Neural cell (in vitro differentiated cells): Measurements from ENCODE around the gene HPS4. TPM values are rescaled to one million over a fixed set of nuclear protein-coding genes. Genes with fewer than 3 reads are reported as not detected.

Source experiments
- H2AFZ ChIP-seq: fragments of 200-600, 300-800 bp; sonication (generic), shearing (Covaris generic); 2 replicates; pipeline ENCODE4 v1.6.0; 2014; ENCODE audit warnings: low read depth, mild to moderate bottlenecking, antibody characterized with exemption, low read length, moderate library complexity
- H3F3A ChIP-seq: fragments of 200-600 bp; shearing (Covaris generic); 2 replicates; pipeline ENCODE4 v1.6.1; 2016; ENCODE audit warnings: mild to moderate bottlenecking, moderate library complexity, mixed read lengths, antibody characterized with exemption, low read length; ENCODE audit not compliant: insufficient read depth, poor library complexity, severe bottlenecking
- H3K27ac ChIP-seq: fragments of 200-600, 300-800 bp; sonication (generic), shearing (Covaris generic); 2 replicates; pipeline ENCODE4 v1.5.1; 2014; ENCODE audit warnings: mild to moderate bottlenecking, low read length, moderate library complexity
- H3K27me3 ChIP-seq: fragments of 300-800, 200-600 bp; sonication (generic), shearing (Covaris generic); 2 replicates; pipeline ENCODE4 v1.6.0; 2014; ENCODE audit warnings: mild to moderate bottlenecking, low read depth, low read length, moderate library complexity; ENCODE audit not compliant: insufficient read depth
- H3K36me3 ChIP-seq: fragments of 300-800, 200-600 bp; sonication (generic), shearing (Covaris generic); 2 replicates; pipeline ENCODE4 v1.5.1; 2014; ENCODE audit warnings: mild to moderate bottlenecking, antibody characterized with exemption, low read length, moderate library complexity; ENCODE audit not compliant: insufficient read depth
- H3K4me2 ChIP-seq: fragments of 300-800, 200-600 bp; sonication (generic), shearing (Covaris generic); 2 replicates; pipeline ENCODE4 v1.6.0; 2014; ENCODE audit warnings: mild to moderate bottlenecking, low read length
- H3K4me3 ChIP-seq: fragments of 300-800, 200-600 bp; sonication (generic), shearing (Covaris generic); 2 replicates; pipeline ENCODE4 v1.5.1; 2014; ENCODE audit warnings: mild to moderate bottlenecking, low read length, moderate library complexity
- H3K79me2 ChIP-seq: fragments of 200-600 bp; shearing (Covaris generic); replicated peaks from 2 replicates; pipeline ENCODE4 v1.6.0; 2014; ENCODE audit warnings: mild to moderate bottlenecking, low read length, moderate library complexity; ENCODE audit not compliant: insufficient read depth
- H3K9ac ChIP-seq: fragments of 300-800, 200-600 bp; sonication (generic), shearing (Covaris generic); 2 replicates; pipeline ENCODE4 v1.6.1; 2016; ENCODE audit warnings: mild to moderate bottlenecking, low read length, mixed read lengths
- H3K9me2 ChIP-seq: fragments of 200-600 bp; shearing (Covaris generic); 2 replicates; pipeline ENCODE4 v1.6.1; 2016; ENCODE audit warnings: mild to moderate bottlenecking, low read length, mixed read lengths; ENCODE audit not compliant: insufficient read depth
- H3K9me3 ChIP-seq: fragments of 200-600, 300-800 bp; sonication (generic), shearing (Covaris generic); 2 replicates; pipeline ENCODE4 v1.6.1; 2016; ENCODE audit warnings: mild to moderate bottlenecking, mixed run types, low read length, moderate library complexity, mixed read lengths
- H4K20me1 ChIP-seq: fragments of 200-600 bp; shearing (Covaris generic); 2 replicates; pipeline ENCODE4 v1.6.1; 2016; ENCODE audit warnings: mild to moderate bottlenecking, mixed run types; ENCODE audit not compliant: insufficient read depth
- CTCF ChIP-seq: fragments of 450-650 bp; IDR thresholded peaks from 2 replicates; pipeline ENCODE4 v1.5.1; 2014; ENCODE audit warnings: antibody characterized with exemption, mild to moderate bottlenecking, moderate library complexity; ENCODE audit not compliant: poor library complexity, severe bottlenecking
- EP300 ChIP-seq: fragments of 450-650 bp; conservative IDR thresholded peaks from 2 replicates; pipeline ENCODE4 v1.6.1; 2014; ENCODE audit warnings: antibody characterized with exemption, mild to moderate bottlenecking, moderate library complexity; ENCODE audit not compliant: poor library complexity, severe bottlenecking
- EZH2 ChIP-seq: fragments of 200-600, 300-800 bp; shearing (Covaris generic), sonication (generic); IDR thresholded peaks from 2 replicates; pipeline ENCODE4 v1.6.1; 2014; ENCODE audit warnings: antibody characterized with exemption, low read length, borderline replicate concordance, mild to moderate bottlenecking; ENCODE audit not compliant: insufficient read depth, poor library complexity, severe bottlenecking
- MXI1 ChIP-seq: fragments of 450-650 bp; conservative IDR thresholded peaks from 2 replicates; pipeline ENCODE4 v1.6.1; 2014; ENCODE audit warnings: antibody characterized with exemption, mild to moderate bottlenecking; ENCODE audit not compliant: poor library complexity, severe bottlenecking
- POLR2AphosphoS5 ChIP-seq: IDR thresholded peaks from 2 replicates; pipeline ENCODE4 v1.6.1; 2012
- RAD21 ChIP-seq: fragments of 450-650 bp; conservative IDR thresholded peaks from 2 replicates; pipeline ENCODE4 v1.6.1; 2014; ENCODE audit warnings: antibody characterized with exemption, mild to moderate bottlenecking, moderate library complexity
- SMC3 ChIP-seq: fragments of 450-650 bp; conservative IDR thresholded peaks from 2 replicates; pipeline ENCODE4 v1.6.1; 2014; ENCODE audit warnings: antibody characterized with exemption, mild to moderate bottlenecking, moderate library complexity; ENCODE audit not compliant: poor library complexity
- TAF1 ChIP-seq: IDR thresholded peaks from 2 replicates; pipeline ENCODE4 v1.6.1; 2012; ENCODE audit warnings: low read depth
- polyA plus RNA-seq: library from polyadenylated mRNA; depleted of rRNA; stranded (reverse); fragments of >200 nt; gene quantifications from 2 replicates; pipeline ENCODE4 v1.2.3, GENCODE V29; 2014
- TF ChIP-seq, protein P1 (sequence below): IDR thresholded peaks from 2 replicates; pipeline ENCODE4 v1.6.1; 2012; ENCODE audit warnings: borderline replicate concordance

The HPS4 gene
- polyA plus RNA-seq, 1 donor from 2014 or later = 54.1 TPM

DNA sequence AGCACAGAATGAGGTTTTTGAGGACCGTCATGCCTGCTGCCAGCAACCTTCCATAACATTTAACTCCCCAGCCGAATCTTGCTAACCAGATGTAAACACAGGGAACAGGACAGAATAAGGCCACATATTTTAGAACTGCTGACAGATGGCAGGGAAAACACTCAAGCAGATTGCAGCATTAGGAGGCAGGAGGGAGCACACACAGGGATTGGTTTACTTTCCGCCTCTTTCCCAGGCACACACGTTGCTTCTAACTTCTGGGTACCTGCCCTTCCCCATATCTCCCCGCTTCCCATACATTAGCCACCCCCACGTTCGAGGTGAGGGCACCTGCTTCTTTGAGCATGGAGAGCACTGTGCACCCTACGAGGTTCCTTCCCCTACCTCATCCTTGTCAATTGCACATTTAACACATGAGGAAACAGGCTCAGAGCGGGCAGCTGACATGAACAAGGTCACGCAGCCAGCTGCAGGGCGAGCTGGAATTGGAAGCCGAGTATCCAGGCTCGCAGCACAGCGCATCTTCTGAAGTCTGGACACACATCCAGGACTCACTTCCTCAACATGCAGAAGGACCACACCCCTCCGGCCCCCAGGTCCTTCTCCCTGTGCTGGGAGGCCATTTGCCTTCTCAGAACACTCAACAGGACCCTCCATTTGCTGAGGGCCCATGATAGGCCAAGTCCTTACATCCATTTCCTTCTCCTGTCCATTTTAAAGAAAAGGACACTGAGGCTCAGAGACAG, 35.8 kb downstream of the HPS4 start:
- Histone ChIP-seq H3K9me3 (no peaks in the 10 kb centered on the region), H2AFZ (no peak overlapping the region), H3K27me3 (no peaks in the 10 kb centered on the region), H3K9ac (no peak overlapping the region), H3K79me2 (no peaks in the 10 kb centered on the region), H3K4me3 (no peak overlapping the region), H3K36me3 (no peaks in the 10 kb centered on the region), H4K20me1 (no peaks in the 10 kb centered on the region), H3K4me2 (no peak overlapping the region), H3F3A (no peaks in the 10 kb centered on the region), H3K9me2 (no peaks in the 10 kb centered on the region), H3K27ac (no peak overlapping the region)
- TF ChIP-seq MXI1 = no peak
- TF ChIP-seq SMC3 = no peak
- no peak for TF ChIP-seq CTCF
- no peak for TF ChIP-seq EZH2
- TF ChIP-seq, protein P1, sequence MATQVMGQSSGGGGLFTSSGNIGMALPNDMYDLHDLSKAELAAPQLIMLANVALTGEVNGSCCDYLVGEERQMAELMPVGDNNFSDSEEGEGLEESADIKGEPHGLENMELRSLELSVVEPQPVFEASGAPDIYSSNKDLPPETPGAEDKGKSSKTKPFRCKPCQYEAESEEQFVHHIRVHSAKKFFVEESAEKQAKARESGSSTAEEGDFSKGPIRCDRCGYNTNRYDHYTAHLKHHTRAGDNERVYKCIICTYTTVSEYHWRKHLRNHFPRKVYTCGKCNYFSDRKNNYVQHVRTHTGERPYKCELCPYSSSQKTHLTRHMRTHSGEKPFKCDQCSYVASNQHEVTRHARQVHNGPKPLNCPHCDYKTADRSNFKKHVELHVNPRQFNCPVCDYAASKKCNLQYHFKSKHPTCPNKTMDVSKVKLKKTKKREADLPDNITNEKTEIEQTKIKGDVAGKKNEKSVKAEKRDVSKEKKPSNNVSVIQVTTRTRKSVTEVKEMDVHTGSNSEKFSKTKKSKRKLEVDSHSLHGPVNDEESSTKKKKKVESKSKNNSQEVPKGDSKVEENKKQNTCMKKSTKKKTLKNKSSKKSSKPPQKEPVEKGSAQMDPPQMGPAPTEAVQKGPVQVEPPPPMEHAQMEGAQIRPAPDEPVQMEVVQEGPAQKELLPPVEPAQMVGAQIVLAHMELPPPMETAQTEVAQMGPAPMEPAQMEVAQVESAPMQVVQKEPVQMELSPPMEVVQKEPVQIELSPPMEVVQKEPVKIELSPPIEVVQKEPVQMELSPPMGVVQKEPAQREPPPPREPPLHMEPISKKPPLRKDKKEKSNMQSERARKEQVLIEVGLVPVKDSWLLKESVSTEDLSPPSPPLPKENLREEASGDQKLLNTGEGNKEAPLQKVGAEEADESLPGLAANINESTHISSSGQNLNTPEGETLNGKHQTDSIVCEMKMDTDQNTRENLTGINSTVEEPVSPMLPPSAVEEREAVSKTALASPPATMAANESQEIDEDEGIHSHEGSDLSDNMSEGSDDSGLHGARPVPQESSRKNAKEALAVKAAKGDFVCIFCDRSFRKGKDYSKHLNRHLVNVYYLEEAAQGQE = no peak
- no peak for TF ChIP-seq POLR2AphosphoS5
- TF ChIP-seq EP300 = no peak
- TF ChIP-seq TAF1 = no peak
- no peak for TF ChIP-seq RAD21

DNA sequence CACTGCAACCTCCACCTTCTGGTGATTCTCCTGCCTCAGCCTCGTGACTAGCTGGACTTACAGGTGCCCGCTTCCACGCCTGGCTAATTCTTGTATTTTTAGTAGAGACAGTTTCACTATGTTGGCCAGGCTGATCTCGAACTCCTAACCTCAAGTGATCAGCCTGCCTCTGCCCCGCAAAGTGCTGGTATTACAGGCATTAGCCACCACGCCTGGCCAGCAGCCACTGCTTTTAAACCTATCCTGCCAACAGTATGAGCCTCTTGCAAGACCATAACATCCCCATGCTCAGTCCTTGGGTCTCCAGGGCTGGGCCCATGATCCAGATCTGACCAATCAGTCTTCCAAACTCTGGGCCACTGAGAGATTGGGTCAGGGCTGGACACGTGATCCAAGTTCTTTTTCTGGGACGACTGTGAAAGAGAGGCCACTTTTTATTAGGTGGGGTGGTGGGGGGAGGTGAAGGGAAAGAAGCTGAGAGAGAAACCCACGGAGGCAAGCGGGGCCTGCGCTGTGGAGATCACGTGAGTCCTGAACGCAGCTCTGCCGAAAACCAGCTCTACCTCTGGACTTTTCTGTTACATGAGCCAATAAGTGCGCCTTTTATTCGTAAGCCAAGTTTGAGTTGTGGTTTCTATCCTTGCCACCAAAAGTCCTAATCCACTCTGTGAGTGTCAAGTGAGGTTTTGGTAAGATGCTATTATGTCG, 36.6 kb downstream of the HPS4 start:
- H3K9ac ChIP-seq = no peak overlapping the region
- no peaks in the 10 kb centered on the region for H3K9me2 ChIP-seq
- no peak overlapping the region for H2AFZ ChIP-seq
- no peak overlapping the region for H3K27ac ChIP-seq
- H4K20me1 ChIP-seq = no peaks in the 10 kb centered on the region
- H3K9me3 ChIP-seq = no peaks in the 10 kb centered on the region
- no peaks in the 10 kb centered on the region for H3K27me3 ChIP-seq
- no peak overlapping the region for H3K4me2 ChIP-seq
- no peak overlapping the region for H3K4me3 ChIP-seq
- H3K79me2 ChIP-seq = no peaks in the 10 kb centered on the region
- H3K36me3 ChIP-seq = no peaks in the 10 kb centered on the region
- H3F3A ChIP-seq = no peaks in the 10 kb centered on the region
- TF ChIP-seq, protein P1 = no peak
- TF ChIP-seq SMC3 = no peak
- TF ChIP-seq RAD21 = no peak
- TF ChIP-seq MXI1 = no peak
- TF ChIP-seq CTCF = no peak
- no peak for TF ChIP-seq TAF1
- TF ChIP-seq POLR2AphosphoS5 = no peak
- TF ChIP-seq EP300 = no peak
- no peak for TF ChIP-seq EZH2
